ENCODE measurements around the gene ZBTB20.
A peak's percentile ranks its signal among the peaks of the same experiment; 100 is the strongest.

The ZBTB20 gene

DNA sequence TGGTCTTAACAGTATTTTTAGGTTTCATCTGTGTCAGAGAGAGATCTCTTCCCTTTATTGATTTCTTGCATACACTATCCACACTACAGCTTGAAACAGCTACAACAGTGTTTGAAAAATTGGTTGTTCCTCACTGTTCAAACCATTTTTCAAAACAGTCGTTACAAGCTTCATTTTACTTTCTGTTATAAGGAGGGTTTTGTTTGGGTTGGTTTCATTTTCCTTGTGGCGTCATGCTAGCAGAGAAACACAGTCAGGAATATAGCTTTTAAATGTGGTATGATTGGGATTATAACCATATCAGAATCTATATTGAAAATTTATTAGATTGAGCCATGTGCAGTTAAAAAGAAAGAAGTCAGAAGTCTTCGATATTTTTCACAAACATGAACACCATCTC is 400.6 kb downstream of the ZBTB20 start:
- no peak for DNase-seq

DNA sequence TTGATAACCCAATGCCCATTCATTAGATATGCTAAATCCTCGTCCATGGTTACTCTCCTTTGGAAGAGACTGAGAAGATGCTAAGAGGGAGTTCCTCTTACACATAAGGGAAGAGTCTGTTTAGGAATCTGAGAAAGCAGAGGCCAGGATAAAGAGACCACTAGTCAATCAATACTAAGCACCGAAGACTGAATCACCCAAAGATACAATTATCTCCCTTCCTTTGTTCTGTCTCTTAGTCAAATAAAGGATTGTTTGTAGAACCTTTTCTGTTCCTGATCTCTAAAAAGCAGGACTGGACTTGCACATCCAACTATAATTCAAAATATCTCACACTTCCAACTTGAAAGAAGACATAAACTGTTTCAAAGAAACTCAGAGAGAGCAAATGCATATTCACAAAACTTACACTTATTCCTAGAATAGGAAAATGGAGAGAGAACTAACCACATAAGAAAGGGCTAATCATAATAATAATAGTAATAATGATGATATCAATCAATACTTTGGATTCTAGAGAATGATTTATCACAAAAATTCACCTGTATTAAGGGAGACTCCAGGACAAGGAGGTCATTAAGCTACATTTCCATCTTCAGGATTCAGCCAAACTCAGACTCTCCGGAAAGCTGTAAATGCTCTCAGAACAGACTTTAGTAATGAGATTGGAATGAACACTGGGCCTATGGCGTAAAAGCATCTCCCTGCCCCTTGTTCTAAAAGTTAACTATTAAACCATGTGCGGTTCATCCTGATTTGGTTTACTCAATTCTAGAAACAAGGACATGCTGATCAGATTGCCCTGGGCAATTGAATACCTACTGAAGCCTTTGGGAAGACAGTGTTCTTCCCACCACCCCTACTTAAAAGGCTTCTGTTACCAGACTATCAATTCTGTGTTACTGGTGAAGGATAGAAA is 401.5 kb downstream of the ZBTB20 start:
- DNase-seq = no peak

DNA sequence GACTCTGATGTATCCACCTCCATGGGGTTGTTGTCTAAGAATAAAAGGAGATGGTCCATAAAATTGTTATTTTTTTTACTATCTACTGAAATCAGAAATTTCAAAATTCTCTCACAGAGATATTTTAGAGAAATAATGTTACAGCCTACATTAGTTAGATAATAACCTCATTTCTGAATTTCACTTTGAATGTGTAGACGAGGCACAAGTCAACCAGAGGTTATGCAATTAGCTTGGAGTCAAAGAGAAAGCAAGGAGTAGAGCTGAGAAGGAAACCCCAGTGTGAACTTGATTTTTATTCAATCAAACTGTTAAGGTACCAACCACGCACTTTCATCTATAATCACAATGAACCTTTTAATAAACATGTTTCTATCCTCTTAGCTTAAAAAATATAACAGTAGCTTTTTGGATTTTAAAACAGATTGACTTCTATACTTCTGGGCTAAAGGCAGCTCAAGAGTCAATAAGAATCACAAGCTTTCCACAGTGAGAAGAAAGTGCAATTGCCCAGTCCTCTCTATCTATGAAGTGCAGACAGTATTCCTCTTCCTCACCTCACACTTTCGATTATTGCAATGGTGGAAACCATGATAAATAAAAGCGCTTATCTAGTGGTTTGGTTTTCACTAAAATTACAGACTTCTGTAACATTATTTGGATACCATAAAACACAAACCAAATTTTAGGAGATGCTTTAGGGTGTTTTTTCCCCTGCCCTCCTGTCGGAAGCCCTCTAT is 403.2 kb downstream of the ZBTB20 start:
- DNase-seq = no peak

DNA sequence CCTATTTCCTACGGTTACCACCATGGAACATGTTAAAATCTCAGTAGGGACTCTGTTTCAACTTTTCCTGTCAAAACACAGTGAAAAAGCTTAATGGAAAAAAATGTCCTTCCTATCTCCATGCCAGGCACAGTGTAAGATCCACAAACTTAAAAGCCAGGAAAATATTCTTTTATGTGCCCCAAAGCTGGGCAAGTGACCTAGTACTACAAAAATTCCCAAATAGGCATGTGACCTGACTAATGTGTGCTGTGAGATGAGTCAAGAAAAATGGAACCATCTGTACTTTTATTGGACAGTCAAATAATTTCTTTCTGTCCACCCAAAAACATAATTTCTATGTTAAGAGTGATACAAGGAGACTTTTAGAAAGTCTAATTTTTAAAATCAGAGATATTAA is 406.0 kb downstream of the ZBTB20 start:
- no peak for DNase-seq

DNA sequence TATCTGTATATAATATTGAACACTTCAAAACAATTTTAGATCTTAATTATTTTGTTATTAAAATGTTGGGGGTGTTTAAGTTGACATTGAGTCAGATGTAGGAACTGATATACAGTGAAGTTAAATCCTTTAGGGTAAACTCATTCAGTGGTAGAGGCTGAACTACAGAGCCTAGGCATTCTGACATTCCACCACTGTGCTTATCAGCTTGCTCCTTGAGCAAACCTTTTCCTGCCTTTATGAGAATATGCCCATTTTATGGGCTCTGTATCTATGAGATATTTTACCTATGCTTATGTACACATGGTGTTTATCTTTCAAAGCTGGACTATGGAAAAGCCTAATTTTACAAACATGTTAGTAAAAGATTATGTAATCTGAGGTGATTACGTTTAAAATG is 407.5 kb downstream of the ZBTB20 start:
- DNase-seq = no peak

DNA sequence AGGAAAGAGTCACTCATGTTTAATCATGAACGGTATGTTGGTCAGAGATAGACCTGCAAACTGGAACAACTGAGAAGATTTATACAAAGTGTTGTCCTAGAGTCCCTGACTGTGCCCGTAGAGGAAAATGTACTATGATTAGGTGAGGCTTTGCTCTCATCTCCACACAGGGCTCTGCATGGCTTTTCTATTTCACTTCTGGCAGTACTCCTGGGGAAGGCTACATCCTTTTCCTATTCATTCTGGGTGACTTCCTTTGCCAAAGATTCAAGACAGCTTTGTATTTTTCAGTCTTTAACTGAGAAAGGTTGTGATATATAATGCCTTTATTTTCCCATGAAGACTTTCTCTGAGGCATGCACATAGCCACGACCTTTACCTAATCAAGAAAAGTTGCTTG is 414.7 kb downstream of the ZBTB20 start:
- DNase-seq = no peak

DNA sequence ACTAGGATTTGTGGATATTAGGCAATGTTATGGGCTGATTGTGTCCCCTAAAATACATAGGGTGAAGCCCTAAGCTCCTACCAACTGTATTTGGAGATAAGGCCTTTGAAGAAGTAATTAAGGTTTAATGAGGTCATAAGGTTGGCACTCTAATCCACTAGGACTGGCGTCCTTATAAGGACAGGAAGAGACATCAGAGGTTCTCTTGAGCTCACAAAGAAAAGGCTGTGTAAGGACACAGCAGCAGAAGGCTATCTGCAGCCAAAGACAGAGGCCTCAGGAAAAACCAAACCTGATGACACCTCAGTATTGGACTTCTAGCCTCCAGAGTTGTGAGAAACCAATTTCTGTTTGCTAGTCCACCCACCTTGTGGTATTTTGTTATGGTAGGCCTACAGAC is 416.7 kb downstream of the ZBTB20 start:
- DNase-seq = peak; percentile 8

DNA sequence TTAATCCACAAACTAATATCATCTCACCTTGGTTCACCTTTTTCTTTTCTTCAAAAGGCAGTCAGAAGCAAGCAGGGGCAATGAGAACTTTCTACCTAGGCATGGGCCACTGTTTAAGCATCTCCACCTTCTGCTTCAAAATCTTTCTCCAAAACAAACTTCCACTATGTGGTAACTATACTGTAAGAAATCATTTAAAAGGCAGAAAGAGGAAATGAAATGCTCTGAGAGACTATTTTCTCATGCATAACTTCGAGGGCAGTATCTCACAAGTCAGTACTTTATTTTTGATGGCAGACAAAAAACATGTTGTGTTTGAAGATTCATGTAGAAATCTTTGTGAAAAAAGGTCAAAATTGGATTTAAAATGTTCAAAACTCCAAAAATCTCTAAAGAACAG is 419.7 kb downstream of the ZBTB20 start:
- DNase-seq = no peak

DNA sequence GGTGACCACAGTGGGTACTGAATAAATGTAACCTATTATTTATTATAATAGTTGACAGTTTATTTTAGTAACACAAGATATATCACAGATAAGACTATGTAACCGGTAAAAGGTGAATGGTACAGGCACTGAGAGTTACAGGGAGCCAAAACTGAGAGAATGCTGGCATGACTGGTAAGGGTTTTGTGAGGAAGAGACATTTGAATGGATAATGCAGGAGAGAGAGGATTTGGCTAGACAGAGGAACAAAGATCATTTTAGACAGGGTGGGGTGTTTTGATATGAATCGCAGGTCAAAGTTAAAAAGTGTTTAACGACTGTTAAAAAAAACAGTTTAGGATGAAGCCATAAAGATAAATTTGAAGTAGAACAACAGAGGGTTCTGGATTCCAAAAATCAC is 421.1 kb downstream of the ZBTB20 start:
- DNase-seq = no peak

DNA sequence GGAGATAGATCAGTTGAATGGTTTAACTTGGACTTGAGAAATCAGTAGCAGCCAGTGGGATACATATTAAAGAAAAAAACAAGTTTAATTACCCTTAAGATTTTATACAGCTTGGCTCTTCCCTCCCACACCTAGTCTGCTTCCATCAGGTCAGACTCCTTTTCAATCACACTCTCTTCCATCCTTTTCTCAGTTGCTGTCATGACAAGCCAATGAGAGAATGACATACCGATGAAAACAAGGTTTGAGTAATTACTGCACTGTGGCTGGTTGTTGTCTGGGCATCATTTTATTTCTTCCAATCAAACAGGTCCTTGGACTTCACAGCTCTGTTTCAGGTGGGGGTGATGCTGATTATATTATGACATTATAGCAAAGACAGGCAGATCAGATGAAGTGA is 424.6 kb downstream of the ZBTB20 start:
- DNase-seq = no peak

DNA sequence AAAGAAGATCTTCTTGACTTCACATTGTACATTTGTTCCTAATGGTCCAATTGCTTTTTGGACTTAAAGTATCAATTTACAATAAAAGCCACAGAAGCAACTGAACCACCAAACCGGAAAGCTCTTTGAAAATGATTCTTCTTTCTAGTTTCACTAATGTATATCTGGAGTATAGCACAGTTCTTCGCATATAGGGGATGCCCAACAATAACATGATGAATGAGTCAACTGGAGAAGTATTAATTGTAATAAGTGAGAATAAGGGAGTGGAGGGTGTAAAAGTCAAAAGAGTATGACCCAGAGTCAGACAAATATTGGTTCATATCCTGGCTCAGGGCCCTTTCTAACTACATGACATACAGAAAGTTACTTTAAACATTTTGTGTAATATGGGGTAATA is 425.2 kb downstream of the ZBTB20 start:
- DNase-seq = no peak

DNA sequence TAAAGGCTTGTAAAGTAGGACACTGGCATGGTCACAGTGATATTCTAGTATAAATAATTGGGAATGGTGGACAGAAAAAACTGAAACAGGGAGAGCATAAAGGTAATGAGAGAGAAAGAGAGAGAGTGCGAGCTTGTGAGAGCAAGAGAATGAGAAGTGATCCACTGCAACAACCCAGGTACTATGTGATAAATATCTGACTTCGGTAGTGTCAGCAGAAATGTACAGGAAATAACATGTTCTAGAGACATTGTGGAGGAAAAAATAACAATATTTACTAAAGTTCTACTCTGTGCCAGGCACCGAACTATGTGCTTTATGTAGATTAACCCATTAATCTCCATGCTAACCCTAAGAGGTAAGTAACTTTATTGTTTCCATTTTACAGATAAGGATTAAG is 425.9 kb downstream of the ZBTB20 start:
- no peak for DNase-seq

DNA sequence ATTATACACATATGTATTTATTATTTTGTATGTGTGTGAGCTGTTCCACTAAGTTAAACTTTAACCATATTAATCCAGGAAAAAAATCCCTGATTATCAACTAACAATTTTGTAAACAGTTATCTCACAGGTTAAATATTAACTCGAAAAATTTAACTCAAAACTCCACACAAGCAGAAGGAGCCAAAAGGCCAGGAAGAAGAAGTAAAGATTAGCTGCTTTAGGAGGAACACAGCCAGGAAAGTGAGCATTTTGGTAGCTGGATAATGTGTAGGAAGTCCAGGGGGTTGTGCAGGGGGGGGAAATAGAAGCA is 428.2 kb downstream of the ZBTB20 start:
- DNase-seq = no peak

DNA sequence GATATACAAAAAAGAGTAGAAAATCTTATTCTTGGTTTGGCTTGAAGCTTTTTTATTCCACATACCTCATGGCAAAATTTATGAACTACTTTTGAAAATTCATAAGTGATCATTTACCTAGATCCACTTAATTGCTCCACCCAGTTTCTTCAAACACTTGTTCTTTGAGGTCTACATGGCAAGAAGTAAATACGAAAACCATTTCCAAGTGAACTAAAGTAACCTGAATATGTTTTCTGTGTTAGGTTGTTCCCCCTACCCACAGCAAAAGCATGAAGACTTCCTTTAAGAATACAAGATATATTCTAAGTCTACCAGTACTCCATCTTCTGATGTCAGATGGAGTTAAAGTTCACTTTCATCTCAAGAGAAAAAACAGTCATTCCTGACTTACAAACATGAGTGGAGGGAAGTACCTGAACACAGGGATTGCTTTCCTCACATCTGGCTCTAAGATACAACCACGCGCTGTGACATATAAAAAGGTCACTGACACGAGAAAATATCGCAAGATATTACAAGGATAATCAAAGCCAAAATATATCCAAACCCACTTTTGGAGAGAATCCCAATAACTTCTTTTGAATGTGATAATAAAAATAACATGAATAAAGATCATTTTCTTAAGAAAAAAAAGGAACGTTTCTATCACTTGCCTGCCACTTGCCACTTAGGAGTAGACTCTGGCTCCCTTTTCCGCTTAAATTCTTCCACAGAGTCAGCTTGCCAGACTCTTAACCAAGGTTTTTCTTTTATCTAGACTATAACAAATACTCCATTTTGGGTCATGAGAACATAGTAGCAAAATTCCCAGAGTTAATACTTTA is 428.8 kb downstream of the ZBTB20 start:
- no peak for DNase-seq

DNA sequence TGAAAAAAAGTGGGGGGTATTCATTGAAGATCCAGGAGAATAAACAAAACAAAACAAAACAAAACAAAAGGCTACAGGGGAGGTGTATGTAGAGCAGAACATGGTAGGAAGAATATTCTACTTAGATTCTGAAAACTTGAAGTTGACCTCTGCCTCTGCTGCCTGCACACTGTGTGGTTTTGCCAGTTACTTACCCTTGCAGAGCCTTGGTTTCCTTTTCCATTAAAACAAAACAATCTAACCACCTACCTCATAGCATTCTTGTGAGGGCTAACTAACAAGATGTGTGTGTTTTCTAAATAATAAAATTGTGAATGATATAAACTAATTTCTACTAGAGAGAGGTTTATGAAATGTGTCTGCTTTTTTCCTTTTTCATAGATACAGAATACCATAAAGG is 430.2 kb downstream of the ZBTB20 start:
- DNase-seq = no peak

DNA sequence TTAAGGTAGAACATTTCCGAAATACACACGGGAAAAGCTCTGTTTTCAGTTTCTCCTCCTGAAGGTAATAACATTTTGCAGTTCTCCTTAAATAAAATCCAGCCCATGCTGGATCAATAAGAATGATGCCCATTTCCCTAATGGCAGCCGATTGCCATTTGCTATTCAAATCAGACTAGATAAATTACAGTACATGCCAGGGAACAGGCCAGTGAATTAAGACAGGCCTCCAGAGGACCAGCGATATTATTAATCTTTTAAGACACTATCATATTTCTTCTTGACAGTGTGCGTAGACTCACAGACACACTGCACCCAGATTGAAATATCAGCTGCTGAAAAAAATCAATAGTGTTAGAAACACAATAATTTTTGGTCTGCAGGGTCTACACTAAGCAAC is 431.0 kb downstream of the ZBTB20 start:
- no peak for DNase-seq

DNA sequence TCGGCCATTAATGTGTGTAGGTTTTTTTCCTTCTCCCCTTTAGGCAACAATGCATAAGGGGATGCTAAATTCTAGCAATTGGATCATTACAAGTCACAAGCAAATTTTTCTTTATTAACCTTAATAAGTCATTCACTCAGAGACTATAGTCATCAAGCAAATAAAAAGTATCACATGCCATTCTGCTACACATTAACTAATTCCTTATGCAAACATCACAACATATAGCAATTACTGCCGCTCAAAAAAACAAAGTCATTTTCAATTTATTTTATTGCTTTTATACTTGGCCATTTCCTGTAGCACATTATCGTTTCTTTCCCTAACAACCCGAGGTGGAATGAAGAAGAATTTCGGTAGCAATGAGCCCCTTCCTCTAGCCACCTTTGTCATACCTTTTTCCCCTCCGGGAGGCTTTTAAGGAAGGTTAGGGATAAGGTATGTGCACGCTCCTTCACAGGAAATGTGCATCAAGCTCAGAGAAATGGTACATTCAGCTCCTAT is 432.1 kb downstream of the ZBTB20 start:
- no peak for DNase-seq

DNA sequence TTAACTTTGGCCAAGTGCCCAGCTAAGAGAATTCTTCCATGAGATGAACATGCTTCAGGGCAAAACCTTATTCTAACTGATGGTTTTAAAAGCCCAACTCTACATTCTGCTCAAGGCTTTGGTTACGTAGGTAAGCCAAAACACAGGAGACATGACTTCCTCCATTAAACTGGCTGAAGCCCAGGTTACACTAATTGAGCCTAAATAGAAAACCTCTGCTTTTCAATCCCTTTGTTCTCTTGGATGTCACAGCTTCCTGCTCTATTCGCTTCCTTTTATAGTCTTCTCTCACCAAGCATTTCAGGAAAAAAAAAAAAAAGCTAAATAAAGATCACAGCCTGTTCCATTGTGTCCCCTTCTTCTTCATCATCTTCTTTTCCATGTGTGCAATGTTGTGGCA is 432.9 kb downstream of the ZBTB20 start:
- DNase-seq = no peak

DNA sequence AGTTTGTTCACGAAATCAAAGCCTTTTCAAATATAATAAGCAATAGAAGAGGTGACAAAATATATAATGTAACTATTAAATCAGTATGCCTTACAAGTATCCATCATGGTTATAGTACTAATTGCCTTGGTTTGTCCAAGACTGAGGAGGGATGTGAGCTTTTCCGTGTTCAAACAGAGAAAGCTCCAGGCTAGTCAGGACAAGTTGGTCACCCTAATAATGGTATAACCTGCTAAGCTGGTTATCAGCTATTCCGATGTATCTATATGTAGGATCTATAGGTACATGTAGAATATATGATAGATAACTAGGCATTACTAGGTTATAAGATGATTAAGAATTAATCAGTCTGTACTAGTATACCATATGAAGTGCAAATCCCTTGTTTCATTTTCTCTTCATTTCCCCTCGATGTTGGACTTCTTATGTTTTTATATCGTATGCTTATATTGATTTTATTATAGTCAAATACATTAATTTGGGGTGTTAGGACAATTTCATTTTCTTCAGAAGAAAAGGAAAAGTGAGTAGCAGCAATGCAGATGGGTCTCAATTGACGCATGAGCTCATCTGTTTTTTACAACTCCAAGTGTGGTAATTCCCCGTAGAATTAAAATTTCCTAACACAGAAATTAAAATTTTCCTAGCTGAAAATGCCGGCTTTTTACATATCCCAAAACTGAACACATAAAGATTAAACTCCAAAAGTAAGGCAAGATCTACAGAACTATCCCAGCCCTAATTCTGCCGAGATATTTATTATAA is 434.2 kb downstream of the ZBTB20 start:
- DNase-seq = no peak

DNA sequence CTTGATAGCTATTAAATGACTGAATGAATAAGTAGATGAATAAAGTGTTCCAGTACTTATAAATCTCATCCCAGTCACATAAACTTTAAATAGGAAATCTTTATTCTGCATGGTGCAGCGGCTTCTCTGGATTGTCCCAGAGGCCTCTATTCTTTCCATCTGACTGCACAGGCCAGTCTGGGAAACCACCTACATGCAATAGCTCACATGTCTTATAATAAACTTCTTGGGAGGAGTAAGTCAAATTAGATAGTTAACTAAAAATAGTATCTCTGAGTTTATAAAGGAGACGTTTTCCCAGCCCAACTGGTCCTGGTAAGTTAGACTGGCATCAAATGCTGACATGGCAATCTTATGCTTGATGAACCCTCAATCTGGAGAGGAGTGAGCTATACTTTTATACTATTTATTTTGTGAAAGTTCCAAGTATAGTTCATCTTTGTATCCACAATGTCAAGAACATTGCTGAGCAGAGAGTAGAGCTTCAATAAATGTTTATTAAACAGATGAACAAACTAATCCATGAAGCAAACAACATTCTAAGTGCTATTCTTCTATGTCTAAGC is 435.7 kb downstream of the ZBTB20 start:
- DNase-seq = no peak

DNA sequence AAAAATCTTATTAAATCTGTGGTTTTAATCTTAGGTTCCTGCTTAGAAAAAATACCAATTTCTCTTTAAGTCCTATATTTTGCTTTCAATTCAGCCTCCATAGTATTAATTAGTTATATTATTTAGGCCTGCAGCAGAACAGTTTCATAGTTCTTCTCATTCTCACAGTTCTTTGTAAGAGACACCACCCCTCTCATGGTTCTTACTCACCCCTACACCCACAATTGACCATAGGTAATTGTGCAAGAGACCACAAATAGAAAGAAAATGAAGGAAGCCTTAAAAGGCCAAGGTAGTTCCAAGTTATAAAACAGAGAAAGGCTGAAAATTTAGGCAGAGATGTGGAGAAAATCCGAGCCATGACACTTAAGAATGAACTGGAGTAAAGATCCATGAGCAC is 438.0 kb downstream of the ZBTB20 start:
- no peak for DNase-seq

DNA sequence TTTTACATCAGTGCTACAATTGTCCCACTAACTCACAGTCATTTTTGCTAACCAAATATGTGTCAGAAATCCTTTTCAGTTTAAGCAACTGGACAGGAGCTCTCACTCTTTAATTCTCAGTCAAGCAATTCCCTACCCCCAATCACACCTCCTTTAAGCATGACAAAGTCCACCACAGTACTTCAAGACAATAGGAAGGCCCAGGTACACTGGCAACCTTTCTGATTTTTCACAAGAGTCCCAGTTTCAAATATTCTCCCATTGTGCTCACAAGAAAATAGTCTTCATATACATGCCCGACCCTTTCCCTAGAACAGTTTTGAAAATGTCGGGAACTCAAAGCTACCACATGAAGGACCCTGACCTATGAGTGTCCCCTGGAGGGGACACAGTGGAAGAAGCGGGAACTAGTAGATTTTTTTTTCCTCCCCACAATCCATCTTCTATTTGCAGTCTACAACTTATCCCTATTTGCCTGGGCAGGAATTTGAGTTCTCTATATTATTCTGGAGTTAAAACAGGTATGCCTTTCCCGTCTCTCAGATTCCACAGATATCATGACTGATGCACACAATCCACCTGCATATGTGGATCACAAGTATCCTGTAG is 439.7 kb downstream of the ZBTB20 start:
- DNase-seq = no peak

Measured in NCI-H82 (cell line).